Effector memory CD4-positive, alpha-beta T cell (primary cell): ENCODE results near the gene GIPC1.
"Not testable (repeated sequence)": the region's sequence is repeated elsewhere in the genome, so short reads cannot be mapped to it uniquely, and the experiment has no call there.

Experiments
- DNase-seq, 3 donors: peaks; one replicate each; pipeline ENCODE4 v3.0.0-alpha.2; 2020
- H3K27ac ChIP-seq: 2 replicates; pipeline ENCODE4 v1.7.0; 2013; ENCODE audit warnings: mild to moderate bottlenecking, low read length, moderate library complexity; ENCODE audit not compliant: insufficient read depth, poor library complexity, severe bottlenecking
- H3K27me3 ChIP-seq: replicated peaks from 2 replicates; pipeline ENCODE4 v1.7.0; 2013; ENCODE audit warnings: mild to moderate bottlenecking, low read length; ENCODE audit not compliant: insufficient read depth, control insufficient read depth, poor library complexity, severe bottlenecking
- H3K36me3 ChIP-seq: 2 replicates; pipeline ENCODE4 v1.7.0; 2013; ENCODE audit warnings: mild to moderate bottlenecking, low read length, moderate library complexity; ENCODE audit not compliant: control insufficient read depth, insufficient read depth
- H3K4me1 ChIP-seq: 2 replicates; pipeline ENCODE4 v1.7.0; 2013; ENCODE audit warnings: low read length, mild to moderate bottlenecking; ENCODE audit not compliant: control insufficient read depth, insufficient read depth, poor library complexity, severe bottlenecking
- H3K4me3 ChIP-seq: 2 replicates; pipeline ENCODE4 v1.7.0; 2013; ENCODE audit warnings: low read length, low read depth, mild to moderate bottlenecking; ENCODE audit not compliant: insufficient read depth, poor library complexity, severe bottlenecking
- H3K9me3 ChIP-seq: 2 replicates; pipeline ENCODE4 v1.7.0; 2013; ENCODE audit warnings: mild to moderate bottlenecking, low read length, moderate library complexity; ENCODE audit not compliant: control insufficient read depth

Gene GIPC1

DNA sequence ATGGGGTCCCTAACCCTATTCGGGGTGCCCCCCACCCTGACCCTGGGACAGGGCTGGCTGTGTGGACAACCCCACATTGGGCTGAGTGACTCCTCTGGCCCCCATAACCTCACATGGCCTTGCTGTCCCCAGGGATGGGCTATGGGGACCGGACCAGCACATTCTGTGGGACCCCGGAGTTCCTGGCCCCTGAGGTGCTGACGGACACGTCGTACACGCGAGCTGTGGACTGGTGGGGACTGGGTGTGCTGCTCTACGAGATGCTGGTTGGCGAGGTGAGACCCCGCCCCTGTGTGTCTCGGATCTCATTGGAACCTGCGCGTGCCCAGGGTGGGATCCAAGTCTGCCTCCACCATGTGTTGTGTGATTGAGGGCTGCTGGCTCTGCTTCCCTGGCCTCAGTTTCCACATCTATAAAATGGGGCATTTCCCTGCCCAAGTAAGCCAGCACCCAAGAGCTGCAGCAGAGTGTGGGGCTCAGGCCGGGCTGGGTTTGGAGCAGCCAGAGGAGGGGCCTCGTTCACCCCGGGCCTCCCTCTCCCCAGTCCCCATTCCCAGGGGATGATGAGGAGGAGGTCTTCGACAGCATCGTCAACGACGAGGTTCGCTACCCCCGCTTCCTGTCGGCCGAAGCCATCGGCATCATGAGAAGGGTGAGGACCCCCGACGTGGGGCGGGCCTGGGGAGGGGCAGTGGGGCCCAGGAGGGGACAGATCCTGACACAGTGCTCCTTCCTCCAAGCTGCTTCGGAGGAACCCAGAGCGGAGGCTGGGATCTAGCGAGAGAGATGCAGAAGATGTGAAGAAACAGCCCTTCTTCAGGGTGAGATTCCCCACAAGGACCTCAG is 25.7 kb downstream of the GIPC1 start:
- no peak for DNase-seq
- Histone ChIP-seq H3K4me3 (no peak overlapping the region), H3K9me3 (no peaks in the 10 kb centered on the region), H3K4me1 (peaks cover 27% of the 10 kb centered on the region), H3K36me3 (peaks cover 39% of the 10 kb centered on the region), H3K27me3 (peaks cover 21% of the 10 kb centered on the region), H3K27ac (no peak overlapping the region)

DNA sequence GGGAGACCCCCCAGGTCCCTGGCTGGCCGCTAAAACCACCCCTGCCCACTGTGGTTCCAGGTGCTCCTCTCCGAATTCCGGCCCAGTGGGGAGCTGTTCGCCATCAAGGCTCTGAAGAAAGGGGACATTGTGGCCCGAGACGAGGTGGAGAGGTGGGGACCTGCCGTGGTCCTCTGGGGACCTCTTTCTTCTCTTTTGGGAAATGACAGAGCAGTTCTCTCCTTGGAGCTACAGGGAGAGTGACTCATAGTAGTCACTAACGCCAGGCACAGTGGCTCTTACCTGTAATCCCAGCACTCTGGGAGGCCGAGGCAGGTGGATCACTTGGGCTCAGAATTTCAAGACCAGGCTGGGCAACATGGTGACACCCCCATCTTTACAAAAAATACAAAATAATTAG is 28.1 kb downstream of the GIPC1 start:
- H3K4me3 ChIP-seq: no peak overlapping the region
- peaks cover 11% of the 10 kb centered on the region for H3K4me1 ChIP-seq
- H3K27ac ChIP-seq: no peak overlapping the region
- H3K9me3 ChIP-seq: no peaks in the 10 kb centered on the region
- H3K36me3 ChIP-seq: peaks cover 59% of the 10 kb centered on the region
- H3K27me3 ChIP-seq: peaks cover 5% of the 10 kb centered on the region
- DNase-seq: no peak

DNA sequence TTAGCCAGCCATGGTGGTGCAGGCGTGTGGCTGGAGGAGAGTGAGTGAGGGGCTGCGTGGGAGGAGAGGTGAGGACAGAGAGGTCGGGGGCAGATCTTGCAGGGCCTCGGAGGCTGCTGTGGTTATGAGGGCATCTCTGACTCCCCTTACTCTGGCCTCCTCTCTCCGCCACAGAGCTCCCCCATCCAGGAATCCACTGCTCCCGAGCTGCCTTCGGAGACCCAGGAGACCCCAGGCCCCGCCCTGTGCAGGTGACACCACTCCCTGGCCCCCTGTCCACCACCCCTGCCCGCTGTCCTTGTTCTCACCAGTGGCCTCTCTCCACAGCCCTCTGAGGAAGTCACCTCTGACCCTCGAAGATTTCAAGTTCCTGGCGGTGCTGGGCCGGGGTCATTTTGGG is 28.5 kb downstream of the GIPC1 start:
- peaks cover 1% of the 10 kb centered on the region for H3K27me3 ChIP-seq
- peaks cover 7% of the 10 kb centered on the region for H3K4me1 ChIP-seq
- no peaks in the 10 kb centered on the region for H3K9me3 ChIP-seq
- no peak overlapping the region for H3K27ac ChIP-seq
- peaks cover 63% of the 10 kb centered on the region for H3K36me3 ChIP-seq
- no peak overlapping the region for H3K4me3 ChIP-seq
- DNase-seq: no peak

DNA sequence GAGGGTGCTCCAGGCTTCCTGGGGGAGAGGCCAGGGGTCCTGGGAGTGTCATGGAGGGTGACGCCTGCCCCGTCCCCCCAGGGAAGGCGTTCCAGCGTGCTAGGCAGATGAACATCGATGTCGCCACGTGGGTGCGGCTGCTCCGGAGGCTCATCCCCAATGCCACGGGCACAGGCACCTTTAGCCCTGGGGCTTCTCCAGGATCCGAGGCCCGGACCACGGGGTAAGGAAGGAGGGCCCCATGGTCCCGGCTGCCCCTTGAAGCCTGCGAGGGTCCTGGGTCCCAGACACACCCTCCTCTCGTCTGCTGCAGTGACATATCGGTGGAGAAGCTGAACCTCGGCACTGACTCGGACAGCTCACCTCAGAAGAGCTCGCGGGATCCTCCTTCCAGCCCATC is 32.2 kb downstream of the GIPC1 start:
- Histone ChIP-seq H3K4me1 (no peaks in the 10 kb centered on the region), H3K4me3 (no peak overlapping the region), H3K36me3 (peaks cover 69% of the 10 kb centered on the region), H3K27me3 (no peaks in the 10 kb centered on the region), H3K27ac (no peak overlapping the region), H3K9me3 (no peaks in the 10 kb centered on the region)
- DNase-seq: no peak

DNA sequence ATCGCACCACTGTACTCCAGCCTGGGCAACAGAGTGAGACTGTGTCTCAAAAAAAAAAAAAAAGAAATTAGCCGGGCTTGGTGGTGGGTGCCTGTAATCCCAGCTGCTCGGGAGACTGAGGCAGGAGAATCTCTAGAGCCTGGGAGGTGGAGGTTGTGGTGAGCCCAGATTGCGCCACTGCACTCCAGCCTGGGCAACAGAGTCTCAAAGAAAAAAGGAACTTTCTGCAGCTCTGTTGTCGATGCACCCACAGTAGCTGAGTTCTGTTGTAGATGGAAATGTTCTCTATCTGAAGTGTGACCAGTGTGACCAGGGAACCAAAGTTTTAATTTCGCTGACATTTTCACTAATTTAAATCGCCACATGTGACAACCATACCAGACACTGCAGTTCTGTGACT is 33.5 kb downstream of the GIPC1 start:
- H3K27me3 ChIP-seq, DNase-seq, H3K4me3 ChIP-seq, H3K27ac ChIP-seq, H3K4me1 ChIP-seq, H3K9me3 ChIP-seq: not testable (repeated sequence)
- H3K36me3 ChIP-seq: peaks cover 73% of the 10 kb centered on the region

DNA sequence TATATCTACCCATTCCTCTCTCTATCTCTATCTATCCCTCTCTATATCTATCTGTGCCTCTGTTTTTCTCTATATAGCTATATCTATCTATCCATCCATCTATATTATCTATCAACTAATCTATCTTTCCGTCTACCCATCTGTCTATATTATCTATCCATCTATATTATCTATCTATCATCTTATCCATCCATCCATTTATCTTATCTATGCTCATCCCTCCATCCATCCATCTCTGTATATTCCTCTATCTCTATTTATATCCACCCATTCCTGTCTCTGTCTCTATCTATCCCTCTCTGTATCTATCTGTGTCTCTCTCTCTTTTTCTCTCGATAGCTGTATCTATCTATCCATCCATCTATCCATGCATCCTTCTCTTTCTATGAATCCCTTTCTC is 35.0 kb downstream of the GIPC1 start:
- Histone ChIP-seq H3K36me3 (peaks cover 62% of the 10 kb centered on the region), H3K4me1 (no peaks in the 10 kb centered on the region), H3K4me3 (no peak overlapping the region), H3K9me3 (no peaks in the 10 kb centered on the region), H3K27me3 (no peaks in the 10 kb centered on the region), H3K27ac (no peak overlapping the region)
- no peak for DNase-seq

DNA sequence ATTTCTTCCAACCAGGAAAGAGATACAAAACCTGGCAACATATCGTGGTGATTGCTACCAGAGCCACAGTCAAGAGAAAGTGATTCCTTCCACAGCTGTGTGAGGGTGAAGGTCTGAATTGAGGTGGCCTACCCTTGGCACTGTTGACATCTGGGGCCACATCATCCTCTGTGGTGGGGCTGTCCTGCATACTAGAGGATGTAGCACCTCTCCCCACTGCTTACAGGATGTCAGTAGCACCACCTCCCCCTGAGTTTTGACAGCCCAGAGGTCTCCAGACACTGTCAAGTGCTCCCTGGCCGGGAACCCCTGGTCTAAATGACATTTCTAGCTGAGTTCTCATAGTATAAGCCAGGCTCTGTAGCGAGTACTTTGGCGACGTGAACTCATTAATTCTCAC is 36.2 kb downstream of the GIPC1 start:
- Histone ChIP-seq H3K36me3 (peaks cover 64% of the 10 kb centered on the region), H3K4me1 (no peaks in the 10 kb centered on the region), H3K9me3 (no peaks in the 10 kb centered on the region), H3K27me3 (no peaks in the 10 kb centered on the region), H3K4me3 (no peak overlapping the region), H3K27ac (no peak overlapping the region)
- DNase-seq: no peak

DNA sequence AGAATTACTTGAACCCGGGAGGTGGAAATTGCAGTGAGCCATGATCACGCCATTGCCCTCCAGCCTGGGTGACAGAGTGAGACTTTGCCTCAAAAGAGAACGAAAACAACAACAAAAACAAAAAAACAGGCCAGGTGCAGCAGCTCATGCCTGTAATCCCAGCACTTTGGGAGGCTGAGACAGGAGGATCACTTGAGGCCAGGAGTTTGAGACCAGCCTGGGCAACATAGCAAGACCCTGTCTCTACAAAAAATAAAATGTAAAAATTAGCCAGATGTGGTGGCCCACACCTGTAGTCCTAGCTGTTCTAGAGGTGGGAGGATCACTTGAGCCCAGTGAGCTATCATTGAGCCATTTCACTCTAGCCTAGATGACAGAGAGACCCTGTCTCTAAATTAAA is 43.6 kb downstream of the GIPC1 start:
- H3K9me3 ChIP-seq, DNase-seq, H3K4me1 ChIP-seq, H3K27me3 ChIP-seq, H3K4me3 ChIP-seq, H3K27ac ChIP-seq: not testable (repeated sequence)
- H3K36me3 ChIP-seq: peaks cover 67% of the 10 kb centered on the region

DNA sequence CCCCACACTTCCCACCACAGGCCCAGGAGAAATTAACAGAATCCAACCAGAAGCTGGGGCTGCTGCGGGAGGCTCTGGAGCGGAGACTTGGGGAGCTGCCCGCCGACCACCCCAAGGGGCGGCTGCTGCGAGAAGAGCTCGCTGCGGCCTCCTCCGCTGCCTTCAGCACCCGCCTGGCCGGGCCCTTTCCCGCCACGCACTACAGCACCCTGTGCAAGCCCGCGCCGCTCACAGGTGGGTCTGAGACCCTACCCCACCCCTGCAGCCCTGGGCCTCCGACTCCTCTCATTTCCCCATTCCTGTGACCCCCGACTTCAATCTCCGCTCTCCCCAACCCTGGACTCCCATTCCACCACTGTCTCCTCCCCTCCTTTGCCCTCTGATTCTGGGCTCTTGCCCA is 45.1 kb downstream of the GIPC1 start:
- Histone ChIP-seq H3K27me3 (no peaks in the 10 kb centered on the region), H3K27ac (no peak overlapping the region), H3K4me1 (no peaks in the 10 kb centered on the region), H3K36me3 (peaks cover 81% of the 10 kb centered on the region), H3K9me3 (no peaks in the 10 kb centered on the region), H3K4me3 (no peak overlapping the region)
- no peak for DNase-seq

DNA sequence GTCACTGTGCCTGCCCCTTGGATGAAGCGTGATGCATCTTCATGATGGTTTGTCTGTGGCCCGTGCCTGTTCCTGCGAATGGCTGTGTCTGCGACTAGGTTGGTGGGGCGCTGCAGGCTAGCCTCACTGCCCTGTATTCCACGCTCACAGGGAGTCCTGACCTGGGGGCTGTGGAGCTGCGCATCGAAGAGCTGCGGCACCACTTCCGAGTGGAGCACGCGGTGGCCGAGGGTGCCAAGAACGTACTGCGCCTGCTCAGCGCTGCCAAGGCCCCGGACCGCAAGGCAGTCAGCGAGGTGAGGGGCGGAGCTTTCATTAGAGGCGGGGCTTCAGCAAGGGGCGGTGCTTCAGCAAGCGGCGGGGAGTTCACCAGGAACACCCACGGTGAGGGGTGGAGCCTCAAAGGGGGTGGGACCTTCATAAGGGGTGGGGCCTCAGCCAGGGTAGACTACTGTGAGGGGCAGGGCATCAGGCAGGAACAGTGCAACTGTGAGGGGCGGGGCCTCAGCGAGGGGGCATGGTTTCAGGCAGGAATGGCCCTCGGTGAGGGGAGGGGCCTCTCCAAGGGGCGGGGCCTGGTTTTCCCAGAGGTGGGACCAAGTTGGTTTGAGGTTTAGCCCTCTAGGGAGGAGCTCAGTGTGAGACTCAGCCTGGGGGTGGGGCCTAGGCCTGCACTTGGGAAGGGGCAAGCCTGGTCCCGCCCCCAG is 45.6 kb downstream of the GIPC1 start:
- Histone ChIP-seq H3K27me3 (no peaks in the 10 kb centered on the region), H3K36me3 (peaks cover 83% of the 10 kb centered on the region), H3K9me3 (no peaks in the 10 kb centered on the region), H3K4me3 (no peak overlapping the region), H3K4me1 (no peaks in the 10 kb centered on the region), H3K27ac (no peak overlapping the region)
- peak; percentile 43 to 55 (median 54) for DNase-seq
